ENCODE data around the gene GPI.
"Not testable (repeated sequence)": the region's sequence is repeated elsewhere in the genome, so short reads cannot be mapped to it uniquely, and the experiment has no call there.

The GPI gene

GRCh38 chr19:34343751-34344150, 21.2 kb upstream of the GPI start:
- DNase-seq, result no peak

- peak; percentile 82 for DNase-seq
Measured at GRCh38 chr19:34345947-34346351, 19.0 kb upstream of the GPI start.

- DNase-seq, result no peak
Measured at GRCh38 chr19:34347561-34348165, 17.3 kb upstream of the GPI start.

- DNase-seq, result no peak
Measured at GRCh38 chr19:34348899-34349487, 16.0 kb upstream of the GPI start.

- peak; percentile 93 for DNase-seq
Measured at GRCh38 chr19:34350161-34350561, 14.8 kb upstream of the GPI start.

- peak; percentile 50 for DNase-seq
Measured at GRCh38 chr19:34351382-34351826, 13.6 kb upstream of the GPI start.

- no peak for DNase-seq
Measured at GRCh38 chr19:34353546-34353945, 11.4 kb upstream of the GPI start.

- no peak for DNase-seq
Measured at GRCh38 chr19:34355201-34355600, 9.8 kb upstream of the GPI start.

GRCh38 chr19:34356875-34357274, 8.1 kb upstream of the GPI start:
- DNase-seq, result no peak

GRCh38 chr19:34357431-34357830, 7.6 kb upstream of the GPI start:
- DNase-seq, result no peak

GRCh38 chr19:34359140-34359953, 5.6 kb upstream of the GPI start:
- DNase-seq, result peak; percentile 100

- DNase-seq, result no peak
Measured at GRCh38 chr19:34359954-34360315, 5.1 kb upstream of the GPI start.

- DNase-seq, result no peak
Measured at GRCh38 chr19:34360354-34360909, 4.6 kb upstream of the GPI start.

GRCh38 chr19:34362679-34363069, 2.3 kb upstream of the GPI start:
- no peak for DNase-seq

- no peak for DNase-seq
Measured at GRCh38 chr19:34363094-34363493, 1.9 kb upstream of the GPI start.

- DNase-seq, result no peak
Measured at GRCh38 chr19:34363930-34364329, 1.1 kb upstream of the GPI start.

- DNase-seq, result no peak
Measured at GRCh38 chr19:34364462-34364829, 550 bp upstream of the GPI start.

GRCh38 chr19:34365463-34366401, 736 bp downstream of the GPI start:
- DNase-seq, result no peak

GRCh38 chr19:34366738-34367623, 2.0 kb downstream of the GPI start:
- DNase-seq, result peak; percentile 28

GRCh38 chr19:34367624-34367957, 2.6 kb downstream of the GPI start:
- no peak for DNase-seq

- DNase-seq, result no peak
Measured at GRCh38 chr19:34368338-34368737, 3.3 kb downstream of the GPI start.

GRCh38 chr19:34369166-34369565, 4.2 kb downstream of the GPI start:
- DNase-seq, result not testable (repeated sequence)

Data from activated CD4-positive, alpha-beta T cell treated with anti-CD3 and anti-CD28 coated beads, Interleukin-10, Interleukin-2, amounts not matched to agents 100 ng/mL and 50 ng/mL, durations not matched to agents 16 hours and 8 hours (primary cell).